ENCODE data around the gene VSIG10.
"Not testable (repeated sequence)": the region's sequence is repeated elsewhere in the genome, so short reads cannot be mapped to it uniquely, and the experiment has no call there.

Gene VSIG10

GRCh38 chr12:118094039-118094438 is 9.8 kb downstream of the VSIG10 start:
- Histone ChIP-seq H3K27me3 (ENCODE audit: low read depth, low read length) (no peaks in the 10 kb centered on the region), H3K9ac (ENCODE audit: low read length) (no peak overlapping the region), H3K4me2 (ENCODE audit: low read length) (no peak overlapping the region), H3K79me2 (ENCODE audit: low read length) (no peaks in the 10 kb centered on the region), H3K9me3 (ENCODE audit: insufficient read depth, low read length) (no peaks in the 10 kb centered on the region), H3K27ac (ENCODE audit: low read length) (no peak overlapping the region), H2AFZ (ENCODE audit: low read depth, low read length) (no peak overlapping the region), H3K36me3 (replicated peaks; ENCODE audit: low read depth, low read length) (no peaks in the 10 kb centered on the region), H4K20me1 (ENCODE audit: insufficient read depth, low read length) (no peaks in the 10 kb centered on the region), H3K4me3 (ENCODE audit: low read length) (no peak overlapping the region), H3K4me1 (ENCODE audit: low read length) (no peaks in the 10 kb centered on the region)
- no peak for TF ChIP-seq CTCF (IDR thresholded peaks at IDR 0.05; ENCODE audit: low read depth, low read length)
- TF ChIP-seq EZH2phosphoT487 (IDR thresholded peaks at IDR 0.05; ENCODE audit: low read depth), result no peak

- TF ChIP-seq EZH2phosphoT487 (IDR thresholded peaks at IDR 0.05; ENCODE audit: low read depth) (no peak), CTCF (IDR thresholded peaks at IDR 0.05; ENCODE audit: low read depth, low read length) (no peak)
- Histone ChIP-seq H3K36me3 (replicated peaks; ENCODE audit: low read depth, low read length) (no peaks in the 10 kb centered on the region), H3K9ac (ENCODE audit: low read length) (no peak overlapping the region), H3K4me1 (ENCODE audit: low read length) (no peaks in the 10 kb centered on the region), H3K27ac (ENCODE audit: low read length) (no peak overlapping the region), H3K4me2 (ENCODE audit: low read length) (no peak overlapping the region), H3K27me3 (ENCODE audit: low read depth, low read length) (no peaks in the 10 kb centered on the region), H4K20me1 (ENCODE audit: insufficient read depth, low read length) (no peaks in the 10 kb centered on the region), H3K79me2 (ENCODE audit: low read length) (no peaks in the 10 kb centered on the region), H2AFZ (ENCODE audit: low read depth, low read length) (no peak overlapping the region), H3K9me3 (ENCODE audit: insufficient read depth, low read length) (no peaks in the 10 kb centered on the region), H3K4me3 (ENCODE audit: low read length) (no peak overlapping the region)
These were observed 14.0 kb downstream of the VSIG10 start for GRCh38 chr12:118089782-118090181.

GRCh38 chr12:118082161-118082560 is 21.6 kb downstream of the VSIG10 start:
- Histone ChIP-seq H3K27ac (ENCODE audit: low read length) (no peak overlapping the region), H3K4me1 (ENCODE audit: low read length) (no peaks in the 10 kb centered on the region), H3K27me3 (ENCODE audit: low read depth, low read length) (no peaks in the 10 kb centered on the region), H3K9me3 (ENCODE audit: insufficient read depth, low read length) (no peaks in the 10 kb centered on the region), H2AFZ (ENCODE audit: low read depth, low read length) (no peak overlapping the region), H3K4me3 (ENCODE audit: low read length) (no peak overlapping the region), H3K4me2 (ENCODE audit: low read length) (no peak overlapping the region), H3K79me2 (ENCODE audit: low read length) (no peaks in the 10 kb centered on the region), H3K9ac (ENCODE audit: low read length) (no peak overlapping the region), H3K36me3 (replicated peaks; ENCODE audit: low read depth, low read length) (no peaks in the 10 kb centered on the region), H4K20me1 (ENCODE audit: insufficient read depth, low read length) (no peaks in the 10 kb centered on the region)
- TF ChIP-seq CTCF (IDR thresholded peaks at IDR 0.05; ENCODE audit: low read depth, low read length), result no peak
- no peak for TF ChIP-seq EZH2phosphoT487 (IDR thresholded peaks at IDR 0.05; ENCODE audit: low read depth)

GRCh38 chr12:118081521-118081920 is 22.3 kb downstream of the VSIG10 start:
- not testable (repeated sequence) for H3K4me1 ChIP-seq (ENCODE audit: low read length); H3K27ac ChIP-seq (ENCODE audit: low read length); H3K9ac ChIP-seq (ENCODE audit: low read length); H3K4me2 ChIP-seq (ENCODE audit: low read length); H3K27me3 ChIP-seq (ENCODE audit: low read depth, low read length); H3K4me3 ChIP-seq (ENCODE audit: low read length); H3K36me3 ChIP-seq (replicated peaks; ENCODE audit: low read depth, low read length); H4K20me1 ChIP-seq (ENCODE audit: insufficient read depth, low read length); H2AFZ ChIP-seq (ENCODE audit: low read depth, low read length); H3K9me3 ChIP-seq (ENCODE audit: insufficient read depth, low read length); H3K79me2 ChIP-seq (ENCODE audit: low read length)

GRCh38 chr12:118073768-118074167 is 30.0 kb downstream of the VSIG10 start:
- Histone ChIP-seq H3K79me2 (ENCODE audit: low read length) (no peaks in the 10 kb centered on the region), H3K4me3 (ENCODE audit: low read length) (no peak overlapping the region), H3K36me3 (replicated peaks; ENCODE audit: low read depth, low read length) (no peaks in the 10 kb centered on the region), H4K20me1 (ENCODE audit: insufficient read depth, low read length) (no peaks in the 10 kb centered on the region), H3K4me2 (ENCODE audit: low read length) (no peak overlapping the region), H3K9ac (ENCODE audit: low read length) (no peak overlapping the region), H3K9me3 (ENCODE audit: insufficient read depth, low read length) (no peaks in the 10 kb centered on the region), H2AFZ (ENCODE audit: low read depth, low read length) (no peak overlapping the region), H3K27me3 (ENCODE audit: low read depth, low read length) (peaks cover 5% of the 10 kb centered on the region; the same call in 1 of the 2 replicates), H3K4me1 (ENCODE audit: low read length) (peaks cover 5% of the 10 kb centered on the region; the same call in 1 of the 2 replicates), H3K27ac (ENCODE audit: low read length) (no peak overlapping the region)
- TF ChIP-seq EZH2phosphoT487 (IDR thresholded peaks at IDR 0.05; ENCODE audit: low read depth) (no peak), CTCF (IDR thresholded peaks at IDR 0.05; ENCODE audit: low read depth, low read length) (no peak)

All from OCI-LY3 (cell line).